A673 (cell line): ENCODE results near the gene DMD.

Experiments
- CTCF ChIP-seq: fragments of 300-800, 200-600 bp; sonication (generic); conservative IDR thresholded peaks from 2 replicates; pipeline ENCODE4 v1.5.1; 2017; ENCODE audit warnings: low read depth, mild to moderate bottlenecking, antibody characterized with exemption, low read length, moderate library complexity, mixed read lengths
- EZH2 ChIP-seq: fragments of 200-600 bp; sonication (generic); IDR thresholded peaks from 2 replicates; pipeline ENCODE4 v1.6.1; 2017; ENCODE audit warnings: borderline replicate concordance, low read depth, mild to moderate bottlenecking, mixed read lengths, antibody characterized with exemption, low read length; ENCODE audit not compliant: poor library complexity, severe bottlenecking

DNA sequence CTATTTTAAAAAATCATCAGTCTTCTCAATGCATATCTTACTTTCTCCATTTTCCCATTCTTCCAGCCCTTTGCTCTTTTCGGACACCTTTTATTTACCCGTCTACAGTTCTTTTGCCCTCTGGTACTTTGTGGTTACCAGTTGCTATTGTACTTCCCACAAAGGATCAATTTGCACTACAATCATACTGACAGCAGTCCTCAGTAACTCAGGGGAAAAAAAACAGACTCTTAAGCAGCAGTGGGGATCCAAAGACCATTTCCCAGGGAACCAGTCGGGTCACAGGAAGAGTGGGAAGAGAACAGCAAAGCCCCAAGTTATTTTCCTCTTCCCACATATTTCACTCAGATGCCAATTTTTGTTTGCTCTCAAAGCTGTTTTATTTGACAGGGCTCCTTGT lies 23.1 kb downstream of the DMD start:
- TF ChIP-seq CTCF (no peak), EZH2 (no peak)
